Measurements from ENCODE around the gene ALOX5AP. TPM values are rescaled to one million over a fixed set of nuclear protein-coding genes. Genes with fewer than 3 reads are reported as not detected.

Gene ALOX5AP
- polyA plus RNA-seq, 2 donors = 2.1 to 10.5 TPM

DNA sequence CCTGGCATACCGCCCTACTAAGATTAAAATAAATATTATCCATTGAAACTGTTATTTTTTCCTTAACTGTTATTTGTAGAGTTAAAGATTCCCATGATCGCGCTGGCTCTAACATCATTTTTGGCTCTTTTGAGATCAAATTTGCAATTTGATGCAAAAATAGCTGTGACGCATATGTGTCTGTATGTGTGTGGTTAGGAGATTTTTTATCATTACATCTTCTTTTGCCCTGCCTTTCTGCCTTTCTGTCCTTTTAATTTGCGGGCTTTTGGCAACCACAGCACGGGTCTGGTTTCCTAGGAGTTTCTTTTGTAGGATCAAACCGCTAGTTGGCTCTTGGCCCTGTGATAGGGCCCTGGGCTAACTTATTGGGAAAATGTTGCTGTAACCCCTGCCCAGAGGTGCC, 37.3 kb upstream of the ALOX5AP start:
- WGBS, 2 donors = 31 to 61% methylated on average over 7 of the region's 7 CpGs
- H3K4me3 ChIP-seq (ENCODE audit: low read depth in 1 of 2, low read length in 2 of 2) = no peak overlapping the region
- H3K27me3 ChIP-seq (ENCODE audit: control insufficient read depth in 1 of 2, insufficient read depth in 2 of 2, low read length in 2 of 2) = no peaks in the 10 kb centered on the region
- no peaks in the 10 kb centered on the region for H3K36me3 ChIP-seq (ENCODE audit: control insufficient read depth in 2 of 2, insufficient read depth in 2 of 2, low read length in 1 of 2)
- no peak overlapping the region for H3K27ac ChIP-seq (ENCODE audit: low read depth in 2 of 2, low read length in 1 of 2)
- H3K9me3 ChIP-seq (ENCODE audit: control insufficient read depth in 2 of 2, insufficient read depth in 1 of 2, low read depth in 1 of 2, low read length in 1 of 2) = no peaks in the 10 kb centered on the region
- no peaks in the 10 kb centered on the region for H3K4me1 ChIP-seq (ENCODE audit: control insufficient read depth in 2 of 2, insufficient read depth in 2 of 2, low read length in 1 of 2)

DNA sequence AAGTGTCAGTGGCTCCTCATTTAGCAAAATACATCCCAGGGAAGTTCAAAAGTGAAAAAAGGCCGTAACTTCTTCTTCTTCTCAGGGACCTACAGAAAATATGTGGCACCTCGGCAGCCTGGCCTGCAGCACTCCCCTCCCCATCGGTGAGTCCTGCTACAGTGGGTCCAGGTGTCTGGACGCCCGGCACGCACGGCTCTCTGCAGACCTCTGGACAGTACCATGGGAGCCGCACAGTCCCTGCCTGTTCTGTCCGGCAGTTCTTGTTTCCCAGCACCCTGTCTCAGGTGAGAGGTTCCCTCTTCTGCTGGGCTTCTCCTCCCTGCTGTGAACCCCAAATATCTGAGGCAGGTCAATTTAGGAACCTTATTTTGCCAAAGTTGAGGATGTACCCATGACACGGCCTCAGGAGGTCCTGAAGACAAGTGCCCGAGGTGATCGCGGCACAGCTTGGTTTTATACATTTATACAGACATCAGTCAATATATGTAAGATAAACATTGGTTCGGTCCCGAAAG, 36.8 kb upstream of the ALOX5AP start:
- Histone ChIP-seq H3K27ac (ENCODE audit: low read depth in 2 of 2, low read length in 1 of 2) (no peak overlapping the region), H3K9me3 (ENCODE audit: control insufficient read depth in 2 of 2, insufficient read depth in 1 of 2, low read depth in 1 of 2, low read length in 1 of 2) (no peaks in the 10 kb centered on the region)
- WGBS, 2 donors = 82 to 86% methylated on average over 15 of the region's 15 CpGs

DNA sequence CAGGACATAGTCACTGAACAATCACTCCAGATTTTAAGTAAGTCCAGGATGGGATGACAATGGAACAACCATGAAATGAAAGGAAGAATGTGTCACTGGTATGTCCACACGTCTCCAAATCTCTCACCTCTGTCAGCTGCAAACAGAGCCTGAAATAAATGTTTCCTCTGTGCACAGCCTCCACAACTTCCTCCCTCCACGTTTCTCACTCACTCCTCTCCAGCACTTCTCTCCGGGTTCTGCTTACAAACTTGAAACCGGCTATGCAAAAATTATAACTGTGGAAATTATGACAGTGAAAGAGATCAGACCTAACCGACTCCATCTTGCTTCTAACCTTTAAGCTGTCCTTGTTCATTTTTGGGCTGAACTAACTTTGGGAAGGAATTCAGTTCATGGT, 35.0 kb upstream of the ALOX5AP start:
- no peaks in the 10 kb centered on the region for H3K4me1 ChIP-seq (ENCODE audit: control insufficient read depth in 2 of 2, insufficient read depth in 2 of 2, low read length in 1 of 2)
- H3K27ac ChIP-seq (ENCODE audit: low read depth in 2 of 2, low read length in 1 of 2) = no peak overlapping the region
- no peaks in the 10 kb centered on the region for H3K36me3 ChIP-seq (ENCODE audit: control insufficient read depth in 2 of 2, insufficient read depth in 2 of 2, low read length in 1 of 2)
- H3K4me3 ChIP-seq (ENCODE audit: low read depth in 1 of 2, low read length in 2 of 2) = no peak overlapping the region
- 67 to 70% methylated on average over 5 of the region's 5 CpGs for WGBS, 2 donors
- no peaks in the 10 kb centered on the region for H3K27me3 ChIP-seq (ENCODE audit: control insufficient read depth in 1 of 2, insufficient read depth in 2 of 2, low read length in 2 of 2)
- no peaks in the 10 kb centered on the region for H3K9me3 ChIP-seq (ENCODE audit: control insufficient read depth in 2 of 2, insufficient read depth in 1 of 2, low read depth in 1 of 2, low read length in 1 of 2)

More for the DNA sequence above, 36.8 kb upstream of the ALOX5AP start:
- H3K27me3 ChIP-seq (ENCODE audit: control insufficient read depth in 1 of 2, insufficient read depth in 2 of 2, low read length in 2 of 2) = no peaks in the 10 kb centered on the region
- no peaks in the 10 kb centered on the region for H3K36me3 ChIP-seq (ENCODE audit: control insufficient read depth in 2 of 2, insufficient read depth in 2 of 2, low read length in 1 of 2)
- H3K4me3 ChIP-seq (ENCODE audit: low read depth in 1 of 2, low read length in 2 of 2) = no peak overlapping the region
- no peaks in the 10 kb centered on the region for H3K4me1 ChIP-seq (ENCODE audit: control insufficient read depth in 2 of 2, insufficient read depth in 2 of 2, low read length in 1 of 2)

DNA sequence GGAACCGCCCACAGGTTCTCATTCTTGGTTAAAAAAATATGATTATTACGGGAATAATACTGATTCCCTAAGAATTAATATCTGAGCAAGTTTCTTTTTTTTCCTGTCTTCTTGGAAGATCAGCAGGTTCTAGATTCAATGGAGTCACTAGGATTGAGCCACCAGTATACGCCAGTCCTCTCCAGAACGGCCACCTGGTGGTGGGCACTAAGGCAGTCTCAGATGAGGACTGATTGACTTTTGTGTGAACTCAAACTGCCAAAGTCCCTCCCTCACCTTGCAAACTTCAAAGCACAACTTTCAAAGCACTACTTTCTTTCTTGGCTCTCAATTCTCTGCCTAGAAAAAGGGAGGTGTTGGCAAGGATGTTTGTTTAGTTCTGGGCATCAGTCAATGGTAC, 33.3 kb upstream of the ALOX5AP start:
- Histone ChIP-seq H3K27ac (ENCODE audit: low read depth in 2 of 2, low read length in 1 of 2) (no peak overlapping the region), H3K36me3 (ENCODE audit: control insufficient read depth in 2 of 2, insufficient read depth in 2 of 2, low read length in 1 of 2) (no peaks in the 10 kb centered on the region), H3K27me3 (ENCODE audit: control insufficient read depth in 1 of 2, insufficient read depth in 2 of 2, low read length in 2 of 2) (no peaks in the 10 kb centered on the region), H3K4me1 (ENCODE audit: control insufficient read depth in 2 of 2, insufficient read depth in 2 of 2, low read length in 1 of 2) (no peaks in the 10 kb centered on the region), H3K9me3 (ENCODE audit: control insufficient read depth in 2 of 2, insufficient read depth in 1 of 2, low read depth in 1 of 2, low read length in 1 of 2) (no peaks in the 10 kb centered on the region), H3K4me3 (ENCODE audit: low read depth in 1 of 2, low read length in 2 of 2) (no peak overlapping the region)
- WGBS, 2 donors = 85 to 90% methylated on average over 4 of the region's 4 CpGs

DNA sequence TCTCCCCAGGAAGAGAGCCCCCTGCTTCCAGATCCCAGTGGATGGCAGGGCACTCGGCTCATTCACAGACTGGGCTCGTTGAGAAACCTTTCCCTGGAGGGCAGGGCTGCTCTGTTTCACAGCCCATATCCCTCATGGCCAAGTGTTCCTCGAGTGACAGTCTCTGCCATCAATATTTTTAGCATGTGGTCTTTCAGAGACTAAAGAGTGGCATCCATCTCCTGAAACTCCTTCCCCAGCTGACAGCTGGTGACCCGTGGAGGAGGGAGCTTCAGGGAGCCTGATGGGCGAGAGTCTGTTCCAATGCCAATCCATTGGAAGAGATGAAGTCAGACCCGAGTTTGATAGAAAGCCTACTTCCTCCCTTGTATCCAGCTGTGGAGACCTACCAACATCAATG, 30.7 kb upstream of the ALOX5AP start:
- H3K36me3 ChIP-seq (ENCODE audit: control insufficient read depth in 2 of 2, insufficient read depth in 2 of 2, low read length in 1 of 2) = no peaks in the 10 kb centered on the region
- WGBS, 2 donors = 73 to 80% methylated on average over 6 of the region's 6 CpGs
- no peaks in the 10 kb centered on the region for H3K9me3 ChIP-seq (ENCODE audit: control insufficient read depth in 2 of 2, insufficient read depth in 1 of 2, low read depth in 1 of 2, low read length in 1 of 2)
- no peak overlapping the region for H3K27ac ChIP-seq (ENCODE audit: low read depth in 2 of 2, low read length in 1 of 2)
- no peak overlapping the region for H3K4me3 ChIP-seq (ENCODE audit: low read depth in 1 of 2, low read length in 2 of 2)
- H3K4me1 ChIP-seq (ENCODE audit: control insufficient read depth in 2 of 2, insufficient read depth in 2 of 2, low read length in 1 of 2) = no peaks in the 10 kb centered on the region
- no peaks in the 10 kb centered on the region for H3K27me3 ChIP-seq (ENCODE audit: control insufficient read depth in 1 of 2, insufficient read depth in 2 of 2, low read length in 2 of 2)

DNA sequence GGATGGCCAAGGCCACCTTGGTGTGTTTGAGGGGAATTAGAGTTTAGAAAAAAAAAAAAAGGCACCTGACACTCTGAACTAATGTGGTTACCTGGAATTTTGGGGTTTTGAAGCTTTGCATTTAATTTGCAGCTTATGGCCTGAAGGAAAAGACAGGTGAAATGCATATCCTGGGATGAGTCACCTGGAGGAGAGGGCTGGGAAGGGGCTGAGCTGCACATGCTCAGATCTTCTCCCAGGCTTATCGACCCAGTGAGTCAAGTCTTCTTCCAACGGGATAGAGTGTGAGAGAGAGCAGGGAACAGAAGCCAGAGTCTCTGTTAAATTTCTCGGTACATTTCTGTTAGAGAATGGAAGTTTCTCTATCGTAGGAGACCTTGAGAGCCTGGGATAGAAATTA, 29.7 kb upstream of the ALOX5AP start:
- Histone ChIP-seq H3K36me3 (ENCODE audit: control insufficient read depth in 2 of 2, insufficient read depth in 2 of 2, low read length in 1 of 2) (no peaks in the 10 kb centered on the region), H3K27me3 (ENCODE audit: control insufficient read depth in 1 of 2, insufficient read depth in 2 of 2, low read length in 2 of 2) (no peaks in the 10 kb centered on the region), H3K27ac (ENCODE audit: low read depth in 2 of 2, low read length in 1 of 2) (no peak overlapping the region), H3K4me3 (ENCODE audit: low read depth in 1 of 2, low read length in 2 of 2) (no peak overlapping the region), H3K4me1 (ENCODE audit: control insufficient read depth in 2 of 2, insufficient read depth in 2 of 2, low read length in 1 of 2) (no peaks in the 10 kb centered on the region), H3K9me3 (ENCODE audit: control insufficient read depth in 2 of 2, insufficient read depth in 1 of 2, low read depth in 1 of 2, low read length in 1 of 2) (no peaks in the 10 kb centered on the region)
- WGBS, 2 donors = 77 to 78% methylated on average over 4 of the region's 4 CpGs

DNA sequence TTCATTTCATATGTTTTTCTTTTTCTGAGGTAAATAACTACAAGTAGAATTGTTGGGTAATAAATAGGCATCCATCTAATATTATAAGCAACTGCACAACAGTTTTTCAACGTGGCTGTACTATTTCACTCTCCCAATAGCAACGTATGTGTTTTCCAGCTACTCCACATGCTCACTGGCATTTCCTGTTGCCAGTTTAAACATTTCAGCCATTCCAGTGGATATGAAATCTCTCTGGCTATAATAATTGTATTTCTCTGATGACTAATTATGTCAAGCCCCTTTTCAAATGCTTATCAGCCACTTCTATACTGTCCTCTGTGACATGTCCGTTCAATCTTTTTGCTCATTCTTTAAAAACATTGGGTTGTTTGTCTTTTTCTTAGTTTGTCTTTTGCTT, 26.8 kb upstream of the ALOX5AP start:
- no peak overlapping the region for H3K27ac ChIP-seq (ENCODE audit: low read depth in 2 of 2, low read length in 1 of 2)
- H3K9me3 ChIP-seq (ENCODE audit: control insufficient read depth in 2 of 2, insufficient read depth in 1 of 2, low read depth in 1 of 2, low read length in 1 of 2) = no peaks in the 10 kb centered on the region
- no peaks in the 10 kb centered on the region for H3K4me1 ChIP-seq (ENCODE audit: control insufficient read depth in 2 of 2, insufficient read depth in 2 of 2, low read length in 1 of 2)
- no peaks in the 10 kb centered on the region for H3K27me3 ChIP-seq (ENCODE audit: control insufficient read depth in 1 of 2, insufficient read depth in 2 of 2, low read length in 2 of 2)
- H3K36me3 ChIP-seq (ENCODE audit: control insufficient read depth in 2 of 2, insufficient read depth in 2 of 2, low read length in 1 of 2) = no peaks in the 10 kb centered on the region
- H3K4me3 ChIP-seq (ENCODE audit: low read depth in 1 of 2, low read length in 2 of 2) = no peak overlapping the region
- WGBS, 2 donors = 46% methylated on average over 3 of the region's 3 CpGs

DNA sequence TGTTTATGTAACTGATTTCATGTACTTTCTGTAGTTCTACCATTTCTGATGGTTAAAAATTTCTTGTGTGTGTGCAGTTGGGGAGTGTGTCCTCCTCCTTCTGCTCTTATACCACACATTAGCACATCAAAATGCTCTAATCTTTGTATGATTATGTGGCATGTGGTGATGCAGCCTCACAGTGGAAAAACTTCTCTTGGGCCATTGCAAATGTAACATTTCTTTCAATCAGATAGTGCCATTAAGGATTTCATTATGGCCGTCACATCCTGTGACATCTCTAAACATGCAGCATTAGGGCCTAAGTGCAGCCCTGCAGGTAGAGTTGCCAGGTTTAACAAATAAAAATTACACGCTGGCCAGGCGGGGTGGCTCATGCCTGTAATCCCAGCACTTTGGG, 24.9 kb upstream of the ALOX5AP start:
- H3K27me3 ChIP-seq (ENCODE audit: control insufficient read depth in 1 of 2, insufficient read depth in 2 of 2, low read length in 2 of 2) = no peaks in the 10 kb centered on the region
- H3K4me3 ChIP-seq (ENCODE audit: low read depth in 1 of 2, low read length in 2 of 2) = no peak overlapping the region
- no peaks in the 10 kb centered on the region for H3K9me3 ChIP-seq (ENCODE audit: control insufficient read depth in 2 of 2, insufficient read depth in 1 of 2, low read depth in 1 of 2, low read length in 1 of 2)
- H3K36me3 ChIP-seq (ENCODE audit: control insufficient read depth in 2 of 2, insufficient read depth in 2 of 2, low read length in 1 of 2) = no peaks in the 10 kb centered on the region
- H3K27ac ChIP-seq (ENCODE audit: low read depth in 2 of 2, low read length in 1 of 2) = no peak overlapping the region
- no peaks in the 10 kb centered on the region for H3K4me1 ChIP-seq (ENCODE audit: control insufficient read depth in 2 of 2, insufficient read depth in 2 of 2, low read length in 1 of 2)
- 87 to 96% methylated on average over 3 of the region's 3 CpGs for WGBS, 2 donors

DNA sequence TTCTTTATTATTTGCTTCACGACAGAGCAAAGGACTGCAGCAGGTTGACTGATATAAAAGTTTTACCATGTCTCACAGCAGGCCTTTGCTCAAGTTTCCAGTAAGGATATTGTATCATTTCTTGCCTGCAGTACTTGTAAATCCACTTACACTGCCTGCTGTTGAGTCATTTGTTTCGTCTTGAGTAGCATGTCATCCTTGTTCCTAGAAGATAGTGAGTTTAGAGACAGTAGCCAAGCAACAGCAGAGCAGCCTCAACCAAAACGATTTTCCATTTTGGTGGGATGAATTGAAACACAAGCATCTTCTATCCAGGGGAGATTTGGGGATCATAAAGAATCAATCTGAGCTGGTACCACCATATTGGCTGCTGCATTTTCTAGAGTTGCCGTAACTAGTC, 24.0 kb upstream of the ALOX5AP start:
- Histone ChIP-seq H3K36me3 (ENCODE audit: control insufficient read depth in 2 of 2, insufficient read depth in 2 of 2, low read length in 1 of 2) (no peaks in the 10 kb centered on the region), H3K27ac (ENCODE audit: low read depth in 2 of 2, low read length in 1 of 2) (no peak overlapping the region), H3K4me1 (ENCODE audit: control insufficient read depth in 2 of 2, insufficient read depth in 2 of 2, low read length in 1 of 2) (no peaks in the 10 kb centered on the region), H3K4me3 (ENCODE audit: low read depth in 1 of 2, low read length in 2 of 2) (no peak overlapping the region), H3K27me3 (ENCODE audit: control insufficient read depth in 1 of 2, insufficient read depth in 2 of 2, low read length in 2 of 2) (no peaks in the 10 kb centered on the region), H3K9me3 (ENCODE audit: control insufficient read depth in 2 of 2, insufficient read depth in 1 of 2, low read depth in 1 of 2, low read length in 1 of 2) (no peaks in the 10 kb centered on the region)
- 65 to 73% methylated on average over 4 of the region's 4 CpGs for WGBS, 2 donors

DNA sequence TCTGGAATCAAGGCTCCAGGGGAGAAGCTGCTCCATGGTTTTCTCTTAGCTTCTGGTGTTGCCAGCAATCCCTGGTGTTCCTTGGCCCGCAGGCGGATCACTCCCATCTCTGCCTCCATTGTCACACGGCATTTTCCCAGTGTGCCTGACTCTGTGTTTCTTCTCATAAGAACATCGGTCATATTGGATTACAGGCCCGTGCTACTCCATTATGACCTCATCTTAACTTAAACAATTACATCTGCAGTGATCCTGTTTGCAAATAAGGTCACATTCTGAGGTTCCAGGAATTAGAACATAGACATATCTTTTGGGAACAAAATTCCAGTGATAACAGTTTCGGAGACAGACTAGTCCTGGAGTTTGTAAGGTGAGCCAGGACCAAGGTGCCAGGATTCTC, 23.5 kb upstream of the ALOX5AP start:
- Histone ChIP-seq H3K36me3 (ENCODE audit: control insufficient read depth in 2 of 2, insufficient read depth in 2 of 2, low read length in 1 of 2) (no peaks in the 10 kb centered on the region), H3K27ac (ENCODE audit: low read depth in 2 of 2, low read length in 1 of 2) (no peak overlapping the region), H3K4me1 (ENCODE audit: control insufficient read depth in 2 of 2, insufficient read depth in 2 of 2, low read length in 1 of 2) (no peaks in the 10 kb centered on the region), H3K4me3 (ENCODE audit: low read depth in 1 of 2, low read length in 2 of 2) (no peak overlapping the region), H3K27me3 (ENCODE audit: control insufficient read depth in 1 of 2, insufficient read depth in 2 of 2, low read length in 2 of 2) (no peaks in the 10 kb centered on the region), H3K9me3 (ENCODE audit: control insufficient read depth in 2 of 2, insufficient read depth in 1 of 2, low read depth in 1 of 2, low read length in 1 of 2) (no peaks in the 10 kb centered on the region)
- 91 to 93% methylated on average over 6 of the region's 6 CpGs for WGBS, 2 donors

Data from esophagus (tissue), 2 donors.